GM23338 (cell line): ENCODE measurements around the gene MYT1. TPM values are rescaled to one million over a fixed set of nuclear protein-coding genes. Genes with fewer than 3 reads are reported as not detected.

Experiments used
- ATAC-seq: fragments of 200-7000 bp; cut with Tn5 transposase; 3 replicates; pipeline ENCODE4 v1.9.1; 2020
- DNase-seq: peaks from one replicate; pipeline ENCODE4 v3.0.0-alpha.2; 2015; ENCODE audit warnings: low spot score
- H2AFZ ChIP-seq: fragments of 200-600 bp; sonication (generic); 2 replicates; pipeline ENCODE4 v1.8.0; 2016; ENCODE audit warnings: antibody characterized with exemption, mild to moderate bottlenecking, moderate library complexity
- H3F3A ChIP-seq: fragments of 200-600 bp; sonication (generic); replicated peaks from 2 replicates; pipeline ENCODE4 v1.8.0; 2017; ENCODE audit warnings: antibody characterized with exemption, mixed run types, low read depth
- H3K27ac ChIP-seq: fragments of 200-600 bp; sonication (generic); 2 replicates; pipeline ENCODE4 v1.6.1; 2016; ENCODE audit warnings: low read depth
- H3K27me3 ChIP-seq: fragments of 200-600 bp; sonication (generic); 2 replicates; pipeline ENCODE4 v1.8.0; 2016; ENCODE audit warnings: mild to moderate bottlenecking, mixed run types, moderate library complexity; ENCODE audit not compliant: insufficient read depth
- H3K36me3 ChIP-seq: fragments of 200-600 bp; sonication (generic); 2 replicates; pipeline ENCODE4 v1.8.0; 2016; ENCODE audit warnings: mild to moderate bottlenecking; ENCODE audit not compliant: insufficient read depth
- H3K4me1 ChIP-seq: fragments of 200-600 bp; sonication (generic); 2 replicates; pipeline ENCODE4 v1.8.0; 2016; ENCODE audit warnings: mild to moderate bottlenecking, moderate library complexity; ENCODE audit not compliant: insufficient read depth
- H3K4me2 ChIP-seq: fragments of 200-600 bp; sonication (generic); 2 replicates; pipeline ENCODE4 v1.7.1; 2017; ENCODE audit warnings: mixed run types
- H3K4me3 ChIP-seq: fragments of 200-600 bp; sonication (generic); 2 replicates; pipeline ENCODE4 v1.6.1; 2016; ENCODE audit warnings: mixed run types
- H3K79me2 ChIP-seq: fragments of 200-600 bp; sonication (generic); replicated peaks from 2 replicates; pipeline ENCODE4 v1.8.0; 2017; ENCODE audit warnings: mild to moderate bottlenecking; ENCODE audit not compliant: insufficient read depth
- H3K9me2 ChIP-seq: fragments of 200-600 bp; sonication (generic); 2 replicates; pipeline ENCODE4 v1.8.0; 2017; ENCODE audit not compliant: insufficient read depth
- H4K20me1 ChIP-seq: fragments of 200-600 bp; sonication (generic); replicated peaks from 2 replicates; pipeline ENCODE4 v1.8.0; 2017; ENCODE audit warnings: mild to moderate bottlenecking; ENCODE audit not compliant: insufficient read depth
- H3K27ac Mint-ChIP-seq: 2 replicates; pipeline ENCODE4 v1.8.0; 2020; ENCODE audit warnings: inconsistent platforms, mild to moderate bottlenecking, moderate library complexity, mixed read lengths
- H3K27me3 Mint-ChIP-seq: 3 replicates; pipeline ENCODE4 v1.8.0; 2022; ENCODE audit warnings: low read depth, mild to moderate bottlenecking, moderate library complexity, mixed read lengths, inconsistent platforms; ENCODE audit not compliant: insufficient read depth, poor library complexity
- H3K36me3 Mint-ChIP-seq: 3 replicates; pipeline ENCODE4 v1.8.0; 2021; ENCODE audit warnings: low read depth, mild to moderate bottlenecking, inconsistent platforms, moderate library complexity, mixed read lengths
- H3K4me1 Mint-ChIP-seq: 3 replicates; pipeline ENCODE4 v1.8.0; 2020; ENCODE audit warnings: mild to moderate bottlenecking, inconsistent platforms, mixed read lengths
- H3K4me3 Mint-ChIP-seq: 3 replicates; pipeline ENCODE4 v1.8.0; 2021; ENCODE audit warnings: moderate library complexity, mild to moderate bottlenecking, inconsistent platforms, mixed read lengths
- H3K9me3 Mint-ChIP-seq: 3 replicates; pipeline ENCODE4 v1.8.0; 2020; ENCODE audit warnings: moderate library complexity, mild to moderate bottlenecking, inconsistent platforms, mixed read lengths
- CREB1 ChIP-seq: fragments of 250-450 bp; sonication (Bioruptor Pico); IDR thresholded peaks from 2 replicates; pipeline ENCODE4 v1.5.0; 2020; ENCODE audit warnings: low read depth, mild to moderate bottlenecking, moderate library complexity
- EZH2 ChIP-seq: fragments of 200-600 bp; sonication (generic); IDR thresholded peaks from one replicate; pipeline ENCODE4 v1.8.0; 2017; ENCODE audit warnings: antibody characterized with exemption, mild to moderate bottlenecking, low read depth; ENCODE audit not compliant: unreplicated experiment
- JUNB ChIP-seq: IDR thresholded peaks from one replicate; pipeline ENCODE4 v1.6.1; 2016; ENCODE audit warnings: antibody characterized with exemption; ENCODE audit not compliant: unreplicated experiment
- NANOG ChIP-seq: IDR thresholded peaks from 2 replicates; pipeline ENCODE4 v1.6.1; 2016; ENCODE audit warnings: antibody characterized with exemption, borderline replicate concordance
- POLR2AphosphoS5 ChIP-seq: IDR thresholded peaks from 2 replicates; pipeline ENCODE4 v1.6.1; 2016; ENCODE audit warnings: antibody characterized with exemption, low read depth
- STAT1 ChIP-seq: IDR thresholded peaks from one replicate; pipeline ENCODE4 v1.6.1; 2016; ENCODE audit warnings: antibody characterized with exemption; ENCODE audit not compliant: unreplicated experiment
- ZNF114 ChIP-seq: fragments of 250-450 bp; sonication (Bioruptor Pico); IDR thresholded peaks from 2 replicates; pipeline ENCODE4 v1.5.0; 2020; ENCODE audit warnings: mild to moderate bottlenecking, moderate library complexity
- ZNF331 ChIP-seq: fragments of 250-450 bp; sonication (Bioruptor Pico); IDR thresholded peaks from 2 replicates; pipeline ENCODE4 v1.5.0; 2020; ENCODE audit warnings: low read depth, mild to moderate bottlenecking, moderate library complexity
- polyA plus RNA-seq: library from polyadenylated mRNA; unstranded; fragments of >200 nt; fragmentation: Nextera tagmentation; extraction: Ambion mirVana; gene quantifications from 2 replicates; pipeline ENCODE4 v1.2.1, GENCODE V29; 2016
- total RNA-seq: library from RNA; depleted of rRNA; stranded (reverse); fragments of >200 nt; shearing (Covaris generic); gene quantifications from 2 replicates; pipeline ENCODE4 v1.2.3, GENCODE V29; 2014
- TF ChIP-seq, protein P1 (sequence below), 2 experiments: fragments of 200-600 bp in 1 of 2; sonication (generic) in 1 of 2; conservative IDR thresholded peaks; 2 replicates each; pipeline versions ENCODE4 v1.5.1 to v1.6.1; 2016 to 2017; ENCODE audit warnings: antibody characterized with exemption in 2 of 2, low read depth in 2 of 2, mild to moderate bottlenecking in 2 of 2, moderate library complexity in 1 of 2
- TF ChIP-seq, protein P2 (sequence below): IDR thresholded peaks from 2 replicates; pipeline ENCODE4 v1.6.1; 2016; ENCODE audit warnings: antibody characterized with exemption
- TF ChIP-seq, protein P3 (sequence below): IDR thresholded peaks from one replicate; pipeline ENCODE4 v1.6.1; 2018; ENCODE audit warnings: antibody characterized with exemption; ENCODE audit not compliant: unreplicated experiment

Gene MYT1
- total and polyA plus RNA-seq, 2 experiments from 2014 or later, result 0.83 to 1.6 TPM

GRCh38 chr20:64269604-64270411, 105.6 kb downstream of the MYT1 start (continued):
- TF ChIP-seq, protein P1, sequence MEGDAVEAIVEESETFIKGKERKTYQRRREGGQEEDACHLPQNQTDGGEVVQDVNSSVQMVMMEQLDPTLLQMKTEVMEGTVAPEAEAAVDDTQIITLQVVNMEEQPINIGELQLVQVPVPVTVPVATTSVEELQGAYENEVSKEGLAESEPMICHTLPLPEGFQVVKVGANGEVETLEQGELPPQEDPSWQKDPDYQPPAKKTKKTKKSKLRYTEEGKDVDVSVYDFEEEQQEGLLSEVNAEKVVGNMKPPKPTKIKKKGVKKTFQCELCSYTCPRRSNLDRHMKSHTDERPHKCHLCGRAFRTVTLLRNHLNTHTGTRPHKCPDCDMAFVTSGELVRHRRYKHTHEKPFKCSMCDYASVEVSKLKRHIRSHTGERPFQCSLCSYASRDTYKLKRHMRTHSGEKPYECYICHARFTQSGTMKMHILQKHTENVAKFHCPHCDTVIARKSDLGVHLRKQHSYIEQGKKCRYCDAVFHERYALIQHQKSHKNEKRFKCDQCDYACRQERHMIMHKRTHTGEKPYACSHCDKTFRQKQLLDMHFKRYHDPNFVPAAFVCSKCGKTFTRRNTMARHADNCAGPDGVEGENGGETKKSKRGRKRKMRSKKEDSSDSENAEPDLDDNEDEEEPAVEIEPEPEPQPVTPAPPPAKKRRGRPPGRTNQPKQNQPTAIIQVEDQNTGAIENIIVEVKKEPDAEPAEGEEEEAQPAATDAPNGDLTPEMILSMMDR (conservative IDR thresholded peaks at IDR 0.05; ENCODE audit: low read depth in 2 of 2), result no peak
- TF ChIP-seq JUNB, result no peak

DNA sequence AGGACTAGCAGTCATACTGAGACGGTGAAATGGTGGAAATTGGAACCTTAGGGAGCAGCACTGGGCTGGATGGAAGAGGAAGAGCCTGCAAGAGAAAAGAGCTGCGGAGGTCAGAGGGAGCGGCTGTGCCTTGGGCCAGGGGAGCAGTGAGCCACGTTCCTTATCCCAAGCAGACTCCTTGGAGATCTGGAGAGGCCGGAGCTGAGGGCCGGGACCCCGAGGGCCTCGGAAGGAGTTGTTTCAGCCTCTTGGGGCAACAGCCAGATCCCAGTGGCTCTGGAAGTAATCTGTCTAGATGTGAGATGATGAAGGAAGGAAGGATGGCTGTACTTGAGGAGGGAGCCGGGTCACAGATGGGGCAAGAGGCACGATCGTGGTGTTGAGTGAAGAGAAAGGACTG, 107.4 kb downstream of the MYT1 start:
- no peak overlapping the region for H3K4me3 ChIP-seq
- H3K4me2 ChIP-seq, result no peak overlapping the region
- ATAC-seq (no peak), DNase-seq (no peak)
- no peaks in the 10 kb centered on the region for H3K4me1 ChIP-seq
- Mint-ChIP-seq H3K4me1 (no peaks in the 10 kb centered on the region), H3K27me3 (no peaks in the 10 kb centered on the region), H3K4me3 (no peak overlapping the region), H3K9me3 (no peaks in the 10 kb centered on the region; the same call in 2 of the 3 replicates), H3K27ac (no peak overlapping the region), H3K36me3 (peaks cover 29% of the 10 kb centered on the region)
- H4K20me1 ChIP-seq, result no peaks in the 10 kb centered on the region; the same call in 1 of the 2 replicates
- H2AFZ ChIP-seq, result no peak overlapping the region
- H3F3A ChIP-seq, result no peaks in the 10 kb centered on the region
- no peak overlapping the region for H3K27ac ChIP-seq
- 0 out of 2 replicates have a peak, but pooled peaks cover 7% of the 10 kb centered on the region for H3K79me2 ChIP-seq
- no peaks in the 10 kb centered on the region for H3K9me2 ChIP-seq
- peaks cover 5% of the 10 kb centered on the region; the same call in 1 of the 2 replicates for H3K36me3 ChIP-seq
- no peaks in the 10 kb centered on the region for H3K27me3 ChIP-seq
- TF ChIP-seq ZNF114 (no peak), CREB1 (CRISPR knock-in tag) (no peak), JUNB (no peak), NANOG (no peak), EZH2 (no peak), STAT1 (no peak), ZNF331 (CRISPR knock-in tag) (no peak), POLR2AphosphoS5 (no peak)
- TF ChIP-seq, protein P1 (conservative IDR thresholded peaks at IDR 0.05; ENCODE audit: low read depth in 2 of 2), result no peak
- TF ChIP-seq, protein P2, sequence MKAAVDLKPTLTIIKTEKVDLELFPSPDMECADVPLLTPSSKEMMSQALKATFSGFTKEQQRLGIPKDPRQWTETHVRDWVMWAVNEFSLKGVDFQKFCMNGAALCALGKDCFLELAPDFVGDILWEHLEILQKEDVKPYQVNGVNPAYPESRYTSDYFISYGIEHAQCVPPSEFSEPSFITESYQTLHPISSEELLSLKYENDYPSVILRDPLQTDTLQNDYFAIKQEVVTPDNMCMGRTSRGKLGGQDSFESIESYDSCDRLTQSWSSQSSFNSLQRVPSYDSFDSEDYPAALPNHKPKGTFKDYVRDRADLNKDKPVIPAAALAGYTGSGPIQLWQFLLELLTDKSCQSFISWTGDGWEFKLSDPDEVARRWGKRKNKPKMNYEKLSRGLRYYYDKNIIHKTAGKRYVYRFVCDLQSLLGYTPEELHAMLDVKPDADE, result no peak
- TF ChIP-seq, protein P3, sequence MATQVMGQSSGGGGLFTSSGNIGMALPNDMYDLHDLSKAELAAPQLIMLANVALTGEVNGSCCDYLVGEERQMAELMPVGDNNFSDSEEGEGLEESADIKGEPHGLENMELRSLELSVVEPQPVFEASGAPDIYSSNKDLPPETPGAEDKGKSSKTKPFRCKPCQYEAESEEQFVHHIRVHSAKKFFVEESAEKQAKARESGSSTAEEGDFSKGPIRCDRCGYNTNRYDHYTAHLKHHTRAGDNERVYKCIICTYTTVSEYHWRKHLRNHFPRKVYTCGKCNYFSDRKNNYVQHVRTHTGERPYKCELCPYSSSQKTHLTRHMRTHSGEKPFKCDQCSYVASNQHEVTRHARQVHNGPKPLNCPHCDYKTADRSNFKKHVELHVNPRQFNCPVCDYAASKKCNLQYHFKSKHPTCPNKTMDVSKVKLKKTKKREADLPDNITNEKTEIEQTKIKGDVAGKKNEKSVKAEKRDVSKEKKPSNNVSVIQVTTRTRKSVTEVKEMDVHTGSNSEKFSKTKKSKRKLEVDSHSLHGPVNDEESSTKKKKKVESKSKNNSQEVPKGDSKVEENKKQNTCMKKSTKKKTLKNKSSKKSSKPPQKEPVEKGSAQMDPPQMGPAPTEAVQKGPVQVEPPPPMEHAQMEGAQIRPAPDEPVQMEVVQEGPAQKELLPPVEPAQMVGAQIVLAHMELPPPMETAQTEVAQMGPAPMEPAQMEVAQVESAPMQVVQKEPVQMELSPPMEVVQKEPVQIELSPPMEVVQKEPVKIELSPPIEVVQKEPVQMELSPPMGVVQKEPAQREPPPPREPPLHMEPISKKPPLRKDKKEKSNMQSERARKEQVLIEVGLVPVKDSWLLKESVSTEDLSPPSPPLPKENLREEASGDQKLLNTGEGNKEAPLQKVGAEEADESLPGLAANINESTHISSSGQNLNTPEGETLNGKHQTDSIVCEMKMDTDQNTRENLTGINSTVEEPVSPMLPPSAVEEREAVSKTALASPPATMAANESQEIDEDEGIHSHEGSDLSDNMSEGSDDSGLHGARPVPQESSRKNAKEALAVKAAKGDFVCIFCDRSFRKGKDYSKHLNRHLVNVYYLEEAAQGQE, result no peak
